NT2/D1 (cell line): ENCODE measurements around the gene TRIM8.

ENCODE experiments used
- YY1 ChIP-seq: IDR thresholded peaks from 2 replicates; pipeline ENCODE4 v1.6.1; 2011; ENCODE audit not compliant: insufficient read length, insufficient read depth
- ZNF274 ChIP-seq: IDR thresholded peaks from 2 replicates; pipeline ENCODE4 v1.6.1; 2011; ENCODE audit warnings: mild to moderate bottlenecking, low read depth, low read length

DNA sequence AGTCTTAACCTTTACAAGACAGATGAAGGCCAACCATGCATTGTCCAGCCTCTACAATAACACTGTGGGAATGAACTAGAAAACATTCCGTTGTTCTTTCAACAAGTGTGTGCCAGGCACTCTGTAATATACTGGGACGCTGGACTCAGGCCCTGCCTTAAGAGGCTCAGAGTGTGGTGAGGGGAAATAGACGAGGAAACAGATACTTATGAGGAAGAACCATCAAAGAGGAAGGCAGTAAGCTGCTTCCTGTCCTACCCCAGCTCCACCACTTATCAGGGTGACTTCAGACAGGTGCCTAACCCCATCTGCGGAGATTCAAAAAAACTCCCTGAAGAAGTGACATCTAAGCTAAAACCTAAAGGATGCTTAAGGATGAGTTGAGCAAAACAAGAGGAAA lies 8.9 kb upstream of the TRIM8 start:
- TF ChIP-seq YY1 (no peak), ZNF274 (no peak)
